ENCODE measurements around the gene USHBP1.

The USHBP1 gene

DNA sequence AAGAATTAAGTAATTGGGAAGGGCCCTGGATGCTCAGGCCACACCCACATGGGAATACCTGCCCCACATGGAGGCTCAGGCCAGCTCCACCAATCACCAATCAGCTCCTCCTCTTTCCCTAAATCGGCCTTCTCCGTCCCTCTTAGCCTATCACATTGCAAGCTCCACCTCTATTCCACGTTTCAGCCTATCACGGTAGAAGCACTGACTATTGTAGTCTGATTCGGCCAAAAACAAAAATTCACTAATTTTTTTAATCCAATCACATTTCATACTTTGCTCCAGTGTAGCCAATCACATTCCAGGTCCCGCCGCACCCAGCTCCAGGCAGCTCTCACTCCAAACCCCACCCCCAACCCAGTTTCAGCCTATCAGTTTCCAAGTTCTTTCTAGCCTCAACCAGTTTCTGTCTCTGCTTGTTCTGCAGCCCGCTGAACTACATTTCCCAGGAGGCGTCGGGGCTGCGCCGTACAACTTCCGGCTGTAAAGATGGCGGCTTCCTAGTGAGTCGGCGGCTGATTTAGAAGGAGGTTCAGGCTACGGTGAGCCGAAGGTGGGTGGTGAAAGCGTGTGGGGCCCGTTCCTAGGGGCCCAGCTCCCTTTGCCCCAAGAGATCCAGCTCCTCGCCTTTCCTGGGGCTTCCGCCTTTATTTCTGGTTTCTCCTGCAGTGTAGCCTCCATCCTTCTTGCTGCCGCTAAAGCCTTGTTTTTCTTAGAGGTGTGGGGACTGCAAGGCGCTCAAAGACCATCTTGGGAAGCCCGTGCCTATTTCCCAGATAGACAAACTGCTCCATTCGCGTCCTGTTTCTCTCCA is 2.6 kb upstream of the USHBP1 start, which contains the start of gene BABAM1:
Gene BABAM1 (plus strand): TSS at position 469 of the 814 bp plus-strand sequence. CDS start 1,364 bp downstream, outside the sequence.
- Histone ChIP-seq H2AFZ (ENCODE audit: low read length) (no peak within 1 kb of the TSS), H3K4me1 (ENCODE audit: insufficient read depth, low read length, severe bottlenecking) (peaks cover 45% of the 10 kb centered on the region), H3F3A (ENCODE audit: insufficient read depth, low read length) (no peaks in the 10 kb centered on the region), H3K9me2 (ENCODE audit: low read depth, low read length) (no peaks in the 10 kb centered on the region), H3K9me3 (ENCODE audit: low read length) (no peaks in the 10 kb centered on the region), H3K27ac (ENCODE audit: low read depth, low read length, poor library complexity, severe bottlenecking) (peak within 1 kb of the TSS; percentile 91), H3K4me3 (ENCODE audit: low read depth, low read length, poor library complexity, severe bottlenecking) (peak within 1 kb of the TSS; percentile 91), H3K27me3 (ENCODE audit: insufficient read depth, low read length) (no peaks in the 10 kb centered on the region), H3K4me2 (ENCODE audit: low read length) (peak within 1 kb of the TSS; percentile 94), H3K9ac (ENCODE audit: low read length) (peak within 1 kb of the TSS; percentile 91), H3K79me2 (ENCODE audit: insufficient read depth, low read length) (peaks cover 5% of the 10 kb centered on the region; the same call in 1 of the 2 replicates), H3K36me3 (ENCODE audit: insufficient read depth, low read length) (peaks cover 22% of the 10 kb centered on the region), H4K20me1 (ENCODE audit: insufficient read depth, low read length) (no peaks in the 10 kb centered on the region)
- no peak for TF ChIP-seq EZH2 (IDR thresholded peaks at IDR 0.05; ENCODE audit: borderline replicate concordance, low read length)
- TF ChIP-seq, protein P1, sequence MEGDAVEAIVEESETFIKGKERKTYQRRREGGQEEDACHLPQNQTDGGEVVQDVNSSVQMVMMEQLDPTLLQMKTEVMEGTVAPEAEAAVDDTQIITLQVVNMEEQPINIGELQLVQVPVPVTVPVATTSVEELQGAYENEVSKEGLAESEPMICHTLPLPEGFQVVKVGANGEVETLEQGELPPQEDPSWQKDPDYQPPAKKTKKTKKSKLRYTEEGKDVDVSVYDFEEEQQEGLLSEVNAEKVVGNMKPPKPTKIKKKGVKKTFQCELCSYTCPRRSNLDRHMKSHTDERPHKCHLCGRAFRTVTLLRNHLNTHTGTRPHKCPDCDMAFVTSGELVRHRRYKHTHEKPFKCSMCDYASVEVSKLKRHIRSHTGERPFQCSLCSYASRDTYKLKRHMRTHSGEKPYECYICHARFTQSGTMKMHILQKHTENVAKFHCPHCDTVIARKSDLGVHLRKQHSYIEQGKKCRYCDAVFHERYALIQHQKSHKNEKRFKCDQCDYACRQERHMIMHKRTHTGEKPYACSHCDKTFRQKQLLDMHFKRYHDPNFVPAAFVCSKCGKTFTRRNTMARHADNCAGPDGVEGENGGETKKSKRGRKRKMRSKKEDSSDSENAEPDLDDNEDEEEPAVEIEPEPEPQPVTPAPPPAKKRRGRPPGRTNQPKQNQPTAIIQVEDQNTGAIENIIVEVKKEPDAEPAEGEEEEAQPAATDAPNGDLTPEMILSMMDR (IDR thresholded peaks at IDR 0.05; ENCODE audit: low read length): no peak

DNA sequence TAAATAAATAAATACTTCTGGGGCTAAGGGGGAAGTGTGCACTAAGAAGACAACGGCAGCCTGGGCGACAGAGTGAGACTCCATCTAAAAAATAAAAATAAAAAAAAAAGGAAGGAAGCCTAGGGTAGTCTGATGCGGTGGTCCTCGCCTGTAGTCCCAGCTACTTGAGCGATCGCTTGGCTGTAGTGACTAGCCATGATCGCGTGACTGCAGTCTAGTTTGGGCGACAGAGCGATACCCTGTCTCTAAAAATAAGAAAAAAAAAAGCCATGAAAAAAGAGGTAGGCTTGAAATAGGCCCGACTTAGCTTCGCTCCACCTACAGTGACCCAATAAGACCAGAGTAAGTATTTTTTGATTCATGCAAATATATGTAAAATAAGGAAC is 2.0 kb upstream of the USHBP1 start:
- Histone ChIP-seq H3K4me3 (ENCODE audit: low read depth, low read length, poor library complexity, severe bottlenecking) (peak overlapping the region; percentile 43), H3K9ac (ENCODE audit: low read length) (peak overlapping the region; percentile 43), H4K20me1 (ENCODE audit: insufficient read depth, low read length) (no peaks in the 10 kb centered on the region), H3K9me3 (ENCODE audit: low read length) (no peaks in the 10 kb centered on the region), H3K79me2 (ENCODE audit: insufficient read depth, low read length) (peaks cover 5% of the 10 kb centered on the region; the same call in 1 of the 2 replicates), H3K4me1 (ENCODE audit: insufficient read depth, low read length, severe bottlenecking) (peaks cover 45% of the 10 kb centered on the region), H3K27me3 (ENCODE audit: insufficient read depth, low read length) (no peaks in the 10 kb centered on the region), H3K36me3 (ENCODE audit: insufficient read depth, low read length) (peaks cover 18% of the 10 kb centered on the region), H3K27ac (ENCODE audit: low read depth, low read length, poor library complexity, severe bottlenecking) (peak overlapping the region; percentile 91), H2AFZ (ENCODE audit: low read length) (no peak overlapping the region), H3K9me2 (ENCODE audit: low read depth, low read length) (no peaks in the 10 kb centered on the region), H3K4me2 (ENCODE audit: low read length) (peak overlapping the region; percentile 53), H3F3A (ENCODE audit: insufficient read depth, low read length) (no peaks in the 10 kb centered on the region)
- TF ChIP-seq, protein P1 (IDR thresholded peaks at IDR 0.05; ENCODE audit: low read length): no peak
- TF ChIP-seq EZH2 (IDR thresholded peaks at IDR 0.05; ENCODE audit: borderline replicate concordance, low read length): no peak

DNA sequence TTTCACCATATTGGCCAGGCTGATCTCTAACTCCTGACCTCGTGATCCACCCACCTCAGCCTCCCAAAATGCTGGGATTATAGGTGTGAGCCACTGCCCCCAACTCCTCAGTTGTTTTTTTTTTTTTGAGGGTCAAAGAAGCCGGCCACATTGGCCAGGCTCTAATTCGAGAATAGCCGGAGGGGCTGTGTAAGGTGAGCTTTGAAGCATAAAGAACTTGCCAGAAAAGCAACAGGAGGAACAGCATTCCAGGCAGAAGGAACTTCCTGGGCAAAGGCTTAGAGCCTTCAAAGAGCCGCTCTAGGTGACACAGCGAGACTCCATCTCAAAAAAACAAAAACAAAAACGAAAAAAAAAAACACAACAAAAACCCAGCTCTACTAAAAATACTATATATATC is 1.5 kb upstream of the USHBP1 start:
- Histone ChIP-seq H3K4me2 (ENCODE audit: low read length) (peak overlapping the region; percentile 53), H3K9ac (ENCODE audit: low read length) (peak overlapping the region; percentile 43), H2AFZ (ENCODE audit: low read length) (no peak overlapping the region), H3K4me3 (ENCODE audit: low read depth, low read length, poor library complexity, severe bottlenecking) (peak overlapping the region; percentile 43), H3K4me1 (ENCODE audit: insufficient read depth, low read length, severe bottlenecking) (peaks cover 47% of the 10 kb centered on the region), H3K79me2 (ENCODE audit: insufficient read depth, low read length) (peaks cover 5% of the 10 kb centered on the region; the same call in 1 of the 2 replicates), H3F3A (ENCODE audit: insufficient read depth, low read length) (no peaks in the 10 kb centered on the region), H3K9me2 (ENCODE audit: low read depth, low read length) (no peaks in the 10 kb centered on the region), H4K20me1 (ENCODE audit: insufficient read depth, low read length) (no peaks in the 10 kb centered on the region), H3K27ac (ENCODE audit: low read depth, low read length, poor library complexity, severe bottlenecking) (peak overlapping the region; percentile 91), H3K9me3 (ENCODE audit: low read length) (no peaks in the 10 kb centered on the region), H3K36me3 (ENCODE audit: insufficient read depth, low read length) (peaks cover 12% of the 10 kb centered on the region), H3K27me3 (ENCODE audit: insufficient read depth, low read length) (no peaks in the 10 kb centered on the region)
- TF ChIP-seq, protein P1 (IDR thresholded peaks at IDR 0.05; ENCODE audit: low read length): no peak
- TF ChIP-seq EZH2 (IDR thresholded peaks at IDR 0.05; ENCODE audit: borderline replicate concordance, low read length): no peak

Data from OCI-LY1 (cell line).